GM12892 (cell line): Measurements from ENCODE around the gene KRTAP5-6. TPM values are rescaled to one million over a fixed set of nuclear protein-coding genes. Genes with fewer than 3 reads are reported as not detected.

Source experiments
- DNase-seq: peaks from one replicate; pipeline ENCODE4 v3.0.0; 2011; ENCODE audit not compliant: insufficient read length
- FAIRE-seq: peaks from 2 replicates; lab custom pipeline; 2011; peaks lifted over from hg19 to GRCh38; lab: Jason Lieb, UNC
- POLR2A ChIP-seq: IDR thresholded peaks from 2 replicates; pipeline ENCODE4 v1.6.1; 2011; ENCODE audit warnings: low read depth, low read length, control low read depth
- POLR2AphosphoS5 ChIP-seq: IDR thresholded peaks from 2 replicates; pipeline ENCODE4 v1.6.1; 2011; ENCODE audit warnings: low read depth, low read length, control low read depth
- TAF1 ChIP-seq: IDR thresholded peaks from 2 replicates; pipeline ENCODE4 v1.6.1; 2011; ENCODE audit warnings: low read depth, mild to moderate bottlenecking, control low read depth, low read length, borderline replicate concordance
- polyA plus RNA-seq: library from polyadenylated mRNA; unstranded; fragments of >200 nt; gene quantifications from one replicate; pipeline ENCODE4 v1.2.1, GENCODE V29; 2012; ENCODE audit warnings: missing spikeins, inconsistent platforms; ENCODE audit not compliant: missing spikeins

KRTAP5-6 gene
- not detected for polyA plus RNA-seq

DNA sequence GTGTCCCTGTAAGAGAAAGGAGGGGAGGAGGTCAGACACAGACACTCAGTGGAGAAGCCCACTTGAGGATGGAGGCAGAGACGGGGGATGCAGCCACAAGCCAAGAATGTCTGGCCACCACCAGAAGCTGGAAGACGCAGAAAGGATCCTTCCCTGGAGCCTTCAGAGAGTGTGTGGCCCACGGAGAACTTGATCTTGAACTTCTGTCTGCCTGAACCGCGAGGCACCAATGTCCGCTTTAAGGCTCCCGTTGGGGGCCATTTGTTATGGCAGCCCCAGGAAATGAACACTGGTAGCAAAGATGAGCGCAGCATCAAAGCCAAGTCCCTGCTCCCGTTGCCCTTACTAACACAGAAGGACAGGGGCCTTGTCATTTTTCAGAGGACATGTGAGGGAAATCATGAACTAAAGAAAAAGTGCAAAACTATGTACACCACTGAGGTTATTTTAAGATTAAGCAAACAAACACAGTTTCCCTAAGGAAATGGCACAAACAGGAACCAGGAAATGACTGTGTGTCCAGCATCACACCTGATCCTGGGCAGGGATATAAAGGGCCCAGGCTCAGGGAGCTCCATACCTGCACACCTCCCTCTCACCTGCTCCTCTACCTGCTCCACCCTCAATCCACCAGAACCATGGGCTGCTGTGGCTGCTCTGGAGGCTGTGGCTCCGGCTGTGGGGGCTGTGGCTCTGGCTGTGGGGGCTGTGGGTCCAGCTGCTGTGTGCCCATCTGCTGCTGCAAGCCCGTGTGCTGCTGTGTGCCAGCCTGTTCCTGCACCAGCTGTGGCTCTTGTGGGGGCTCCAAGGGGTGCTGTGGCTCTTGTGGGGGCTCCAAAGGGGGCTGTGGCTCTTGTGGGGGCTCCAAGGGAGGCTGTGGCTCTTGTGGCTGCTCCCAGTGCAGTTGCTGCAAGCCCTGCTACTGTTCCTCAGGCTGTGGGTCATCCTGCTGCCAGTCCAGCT is at the start of gene KRTAP5-6:
TSS of gene KRTAP5-6 (plus strand) at position 588 of the 963 bp plus-strand sequence. CDS start at position 639, 51 bp downstream.
- FAIRE-seq (no peak), DNase-seq (no peak)
- TF ChIP-seq TAF1 (no peak), POLR2A (no peak), POLR2AphosphoS5 (no peak)

DNA sequence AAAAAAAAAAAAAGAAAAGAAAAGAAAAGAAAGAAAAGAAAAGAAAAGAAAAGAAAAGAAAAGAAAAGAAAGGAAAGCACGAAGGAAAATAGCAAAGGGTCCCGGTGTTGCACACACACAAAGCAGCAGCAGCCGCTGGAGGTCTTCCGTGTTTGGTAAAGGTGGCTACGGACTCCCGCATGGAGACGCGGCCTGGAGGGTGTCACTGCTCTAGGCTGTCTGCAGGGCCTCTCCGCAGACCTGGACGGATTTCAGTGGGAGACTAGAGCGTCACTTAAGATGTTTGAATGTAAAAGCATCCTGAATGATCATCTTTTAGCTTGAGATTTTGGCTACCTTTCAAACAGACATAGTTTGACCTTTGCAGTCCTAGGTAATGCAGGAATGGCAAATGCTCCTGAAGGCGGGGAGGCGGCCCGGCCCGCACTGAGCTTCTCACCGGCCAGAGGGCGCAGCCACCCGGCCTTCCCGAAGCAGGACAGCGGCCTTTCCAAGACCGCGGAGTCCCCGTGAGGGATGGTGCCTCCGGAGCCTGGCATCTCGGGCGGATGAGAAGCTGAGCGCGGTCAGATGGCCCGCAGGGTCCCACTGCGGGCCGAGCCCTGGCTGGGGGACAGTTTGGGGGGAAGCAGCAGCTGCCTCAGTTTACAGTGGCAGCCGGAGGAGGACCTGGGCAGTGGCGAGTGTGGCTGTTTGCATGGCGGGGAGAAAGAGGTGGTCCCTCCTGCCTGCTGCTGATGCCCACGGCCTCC is 48.9 kb upstream of the KRTAP5-6 start:
- no peak for TF ChIP-seq TAF1
- TF ChIP-seq POLR2AphosphoS5: no peak
- TF ChIP-seq POLR2A: no peak
- FAIRE-seq (no peak), DNase-seq (no peak)

DNA sequence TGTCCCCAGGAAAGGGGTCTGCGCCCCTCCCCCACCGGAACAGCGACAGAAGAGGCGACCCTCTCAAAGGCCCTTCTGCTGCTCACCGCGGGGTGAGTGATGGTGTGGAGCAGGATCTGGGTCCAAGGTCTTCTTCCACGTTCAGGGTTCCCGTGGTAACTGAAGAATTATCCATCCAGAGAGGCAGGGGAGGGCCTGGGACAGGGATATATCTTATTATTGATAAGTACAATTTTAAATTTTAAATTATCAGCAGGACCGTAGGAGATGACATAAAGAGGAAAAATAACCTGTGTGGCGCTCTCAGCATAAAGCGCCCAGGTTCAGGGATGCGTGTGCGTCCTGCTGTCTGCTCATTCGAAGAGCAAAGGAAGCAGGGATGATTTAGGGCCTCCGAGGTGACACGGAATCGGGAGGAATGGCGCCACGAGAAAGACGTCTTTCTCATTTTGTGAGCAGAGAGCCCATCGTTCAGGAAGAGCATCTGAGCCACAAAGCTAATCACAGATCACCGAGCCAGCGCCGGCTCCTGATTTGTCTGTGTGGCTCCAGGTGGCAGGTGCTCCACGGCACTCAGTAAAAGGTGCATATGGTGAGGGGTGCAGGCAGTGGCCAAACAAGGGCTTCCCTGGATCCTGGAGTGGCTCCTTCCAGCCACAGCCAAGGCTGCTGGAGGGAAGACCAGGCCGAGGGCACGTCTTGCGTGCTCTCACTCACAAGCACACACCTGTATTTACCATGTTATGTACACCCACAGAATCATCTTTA is 48.2 kb upstream of the KRTAP5-6 start:
- DNase-seq: no peak
- FAIRE-seq: no peak
- TF ChIP-seq POLR2A (no peak), POLR2AphosphoS5 (no peak)

DNA sequence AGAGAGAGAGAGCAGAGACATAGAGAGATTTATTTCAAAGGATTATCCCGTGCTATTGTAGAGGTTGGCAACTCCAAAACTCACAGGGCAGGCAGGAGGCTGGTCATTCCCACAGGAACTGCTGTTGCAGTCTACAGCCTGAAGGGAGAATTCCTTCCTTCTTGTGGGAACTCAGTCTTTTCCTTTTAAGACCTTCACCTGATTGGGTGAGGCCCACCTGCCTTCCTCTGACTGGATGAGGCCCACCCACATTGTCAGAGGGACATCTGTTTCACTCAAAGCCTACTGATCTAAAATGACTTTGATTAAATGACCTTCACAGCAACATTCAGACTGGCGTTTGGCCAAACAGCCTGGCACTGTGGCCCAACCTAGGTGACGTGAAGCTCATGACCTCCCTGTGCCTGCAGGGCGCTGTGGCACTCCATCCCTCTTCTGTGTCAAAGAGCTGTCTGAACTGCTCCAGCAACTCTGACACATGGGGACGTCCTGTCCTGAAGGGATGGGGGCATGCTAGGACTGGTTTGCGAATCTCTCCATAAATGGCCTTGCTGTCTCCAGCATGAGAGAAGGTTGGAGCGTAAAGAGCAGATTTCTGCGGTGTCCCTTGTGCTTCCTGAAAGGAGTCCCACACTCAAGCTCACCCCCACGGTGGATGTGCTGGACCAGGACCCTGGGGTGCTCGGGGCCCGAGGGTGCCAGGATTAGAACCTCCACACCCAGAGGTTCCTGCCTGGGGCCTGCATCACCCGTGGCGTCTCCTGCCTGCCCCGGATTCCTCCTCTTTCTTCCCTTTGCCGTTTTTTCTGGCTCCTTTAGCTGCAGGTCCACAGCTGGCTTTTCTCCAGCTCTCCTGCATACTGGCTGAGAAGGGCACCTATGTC is 46.7 kb upstream of the KRTAP5-6 start:
- FAIRE-seq (no peak), DNase-seq (no peak)
- TF ChIP-seq TAF1 (no peak), POLR2AphosphoS5 (no peak), POLR2A (no peak)

- TF ChIP-seq POLR2AphosphoS5: no peak
- TF ChIP-seq TAF1: no peak
- no peak for DNase-seq
- no peak for FAIRE-seq
These were observed 46.1 kb upstream of the KRTAP5-6 start for GRCh38 chr11:1650918-1651262.

DNA sequence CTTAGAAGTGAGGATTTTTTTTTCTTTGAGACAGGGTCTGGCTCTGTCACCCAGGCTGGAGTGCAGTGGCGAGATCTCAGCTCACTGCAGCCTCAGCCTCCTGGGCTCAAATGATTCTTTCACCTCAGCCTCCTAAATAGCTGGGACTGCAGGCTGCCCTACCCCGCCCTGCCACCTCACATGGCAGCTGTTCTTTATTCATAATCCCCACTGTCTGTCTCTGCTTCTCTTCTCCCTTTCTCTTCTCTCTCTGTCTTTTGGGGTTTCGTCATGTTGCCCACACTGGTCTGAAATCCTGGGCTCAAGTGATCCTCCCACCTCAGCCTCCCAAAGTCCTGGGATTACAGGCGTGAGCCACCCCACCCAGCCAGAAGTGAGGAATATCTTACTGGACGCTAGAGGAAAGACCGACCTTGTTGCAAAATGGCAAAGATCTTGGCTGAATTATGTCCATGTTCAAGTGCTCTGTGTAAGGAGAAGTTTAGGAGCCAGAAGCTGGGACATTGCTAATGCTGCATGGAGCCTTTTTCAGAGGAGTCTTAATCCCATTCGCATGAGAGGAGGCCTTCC is 45.5 kb upstream of the KRTAP5-6 start:
- TF ChIP-seq TAF1 (no peak), POLR2A (no peak), POLR2AphosphoS5 (no peak)
- DNase-seq: no peak
- no peak for FAIRE-seq

GRCh38 chr11:1652026-1652425 is 45.0 kb upstream of the KRTAP5-6 start:
- no peak for FAIRE-seq
- DNase-seq: no peak
- TF ChIP-seq POLR2AphosphoS5: no peak
- no peak for TF ChIP-seq POLR2A
- TF ChIP-seq TAF1: no peak

- no peak for DNase-seq
- TF ChIP-seq TAF1: no peak
- no peak for TF ChIP-seq POLR2A
- TF ChIP-seq POLR2AphosphoS5: no peak
- no peak for FAIRE-seq
These were observed 44.6 kb upstream of the KRTAP5-6 start for GRCh38 chr11:1652442-1652770.

- FAIRE-seq (peak; percentile 96), DNase-seq (peak; percentile 90)
- no peak for TF ChIP-seq POLR2A
- TF ChIP-seq TAF1: no peak
- no peak for TF ChIP-seq POLR2AphosphoS5
These were observed 44.0 kb upstream of the KRTAP5-6 start for GRCh38 chr11:1652771-1653540.
